GM19023 (cell line): Measurements from ENCODE around the gene LPCAT1.

Experiments used
- ATAC-seq: cut with Tn5 transposase; IDR thresholded peaks from one replicate; pipeline ENCODE4 v1.9.1; 2021; ENCODE audit warnings: mild to moderate bottlenecking, moderate library complexity; ENCODE audit not compliant: unreplicated experiment

Gene LPCAT1

GRCh38 chr5:1555011-1555807 lies 31.4 kb upstream of the LPCAT1 start:
- no peak for ATAC-seq

GRCh38 chr5:1554410-1554967 lies 30.7 kb upstream of the LPCAT1 start:
- no peak for ATAC-seq

GRCh38 chr5:1553539-1554409 lies 30.0 kb upstream of the LPCAT1 start:
- no peak for ATAC-seq

GRCh38 chr5:1552521-1553255 lies 28.9 kb upstream of the LPCAT1 start:
- ATAC-seq, result no peak

GRCh38 chr5:1551426-1552301 lies 27.9 kb upstream of the LPCAT1 start:
- no peak for ATAC-seq

GRCh38 chr5:1550287-1551076 lies 26.7 kb upstream of the LPCAT1 start:
- ATAC-seq, result no peak

GRCh38 chr5:1549475-1550030 lies 25.8 kb upstream of the LPCAT1 start:
- no peak for ATAC-seq

GRCh38 chr5:1548702-1549474 lies 25.1 kb upstream of the LPCAT1 start:
- no peak for ATAC-seq

- no peak for ATAC-seq
Observed at GRCh38 chr5:1547655-1548054, 23.9 kb upstream of the LPCAT1 start.

- ATAC-seq, result no peak
Observed at GRCh38 chr5:1547236-1547635, 23.5 kb upstream of the LPCAT1 start.

- no peak for ATAC-seq
Observed at GRCh38 chr5:1546556-1546955, 22.8 kb upstream of the LPCAT1 start.

GRCh38 chr5:1545805-1546355 lies 22.1 kb upstream of the LPCAT1 start:
- no peak for ATAC-seq

- ATAC-seq, result no peak
Observed at GRCh38 chr5:1545126-1545804, 21.5 kb upstream of the LPCAT1 start.

- ATAC-seq, result no peak
Observed at GRCh38 chr5:1544294-1544961, 20.7 kb upstream of the LPCAT1 start.

GRCh38 chr5:1543398-1544293 lies 19.9 kb upstream of the LPCAT1 start:
- no peak for ATAC-seq

- ATAC-seq, result no peak
Observed at GRCh38 chr5:1542781-1543180, 19.0 kb upstream of the LPCAT1 start.
